Skin of body (tissue), 2 donors: ENCODE results near the gene TMEM51. TPM values are rescaled to one million over a fixed set of nuclear protein-coding genes. Genes with fewer than 3 reads are reported as not detected.

Experiments used
- DNase-seq: peaks from one replicate; lab custom pipeline; 2025; lab: John Stamatoyannopoulos, UW
- total RNA-seq: library from RNA; depleted of rRNA; stranded (reverse); fragments of >200 nt; gene quantifications from one replicate; pipeline ENCODE4 v1.2.3, GENCODE V29; 2014

TMEM51 gene
- 3.6 TPM for total RNA-seq

DNA sequence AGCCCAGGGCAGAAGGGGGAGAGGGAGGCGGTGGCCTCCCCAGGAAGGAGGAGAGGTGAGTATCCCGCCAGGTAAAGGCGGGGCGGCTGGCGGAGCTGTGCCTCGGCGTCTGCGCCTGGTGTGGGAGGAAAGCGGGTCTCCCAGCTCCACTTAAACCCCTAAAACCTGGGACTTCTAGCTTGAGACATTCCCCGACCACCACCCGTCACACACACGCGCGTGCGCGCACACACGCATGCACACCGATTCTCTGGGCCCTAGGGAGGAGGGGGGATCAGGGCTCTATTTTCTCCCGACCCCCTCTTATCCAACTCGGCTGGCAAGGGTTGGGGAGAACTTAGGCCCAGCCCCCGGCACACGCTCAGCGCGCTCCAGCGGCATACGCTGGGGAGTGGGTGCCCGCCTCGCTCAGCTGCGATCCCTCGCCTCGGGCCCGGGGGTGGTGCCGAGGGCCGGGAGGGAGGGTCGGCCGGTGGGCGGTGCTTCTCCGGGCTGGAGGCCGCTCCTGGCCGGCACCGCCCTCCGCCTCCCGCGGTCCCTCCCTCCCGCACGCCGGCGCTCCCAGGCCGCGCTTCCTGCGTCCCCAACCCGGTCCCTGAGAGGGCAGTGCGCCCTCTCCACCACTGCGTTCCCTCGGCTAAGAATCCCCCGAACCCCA lies at the start of gene TMEM51:
Gene TMEM51 (plus strand): TSS at position 564 of the 658 bp plus-strand sequence. CDS start 61,341 bp downstream, outside the sequence.
- no peak for DNase-seq

GRCh38 chr1:15103906-15104305 lies 49.6 kb upstream of the TMEM51 start:
- DNase-seq = no peak

- no peak for DNase-seq
Observed at GRCh38 chr1:15104768-15105167, 48.8 kb upstream of the TMEM51 start.

DNA sequence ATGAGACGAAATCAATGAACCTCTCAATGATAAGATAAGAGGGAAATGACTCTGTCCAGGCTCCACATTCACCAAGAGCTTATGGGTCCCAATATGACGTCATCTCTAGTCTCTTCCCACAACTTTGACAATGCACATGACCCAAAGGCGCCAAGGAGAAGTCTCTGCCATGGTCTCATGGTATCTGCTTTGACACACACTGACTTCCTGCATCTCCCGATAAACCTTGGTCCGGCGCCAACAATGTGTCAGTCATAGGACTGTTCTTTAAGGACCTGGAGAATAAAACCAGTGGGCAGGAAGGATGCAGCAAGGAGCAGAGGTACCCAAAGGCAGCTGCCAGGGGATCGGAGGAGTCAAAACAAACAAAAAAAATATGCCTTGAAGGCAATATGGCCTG lies 46.9 kb upstream of the TMEM51 start:
- DNase-seq = no peak

GRCh38 chr1:15107058-15107687 lies 46.4 kb upstream of the TMEM51 start:
- DNase-seq = no peak

GRCh38 chr1:15107911-15108310 lies 45.6 kb upstream of the TMEM51 start:
- DNase-seq = no peak

GRCh38 chr1:15110128-15110866 lies 43.2 kb upstream of the TMEM51 start:
- DNase-seq = no peak

DNA sequence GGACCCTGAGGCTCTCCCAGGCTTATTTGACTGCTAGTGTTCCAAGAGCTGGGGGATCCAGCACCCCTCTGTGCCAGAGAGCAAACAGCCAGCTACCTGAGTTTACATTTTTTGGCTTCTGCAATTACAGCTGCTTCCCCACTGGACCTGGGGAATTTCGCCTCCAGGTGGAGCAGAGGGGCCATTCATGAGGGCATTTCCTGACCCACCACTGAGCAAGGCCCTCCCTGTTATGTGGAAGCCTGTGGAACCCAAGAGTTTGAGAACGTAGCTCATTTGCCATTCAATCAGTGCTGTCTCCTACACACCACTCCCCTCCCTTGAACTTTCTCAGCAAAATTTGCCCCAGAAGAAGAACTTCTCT lies 42.7 kb upstream of the TMEM51 start:
- no peak for DNase-seq

DNA sequence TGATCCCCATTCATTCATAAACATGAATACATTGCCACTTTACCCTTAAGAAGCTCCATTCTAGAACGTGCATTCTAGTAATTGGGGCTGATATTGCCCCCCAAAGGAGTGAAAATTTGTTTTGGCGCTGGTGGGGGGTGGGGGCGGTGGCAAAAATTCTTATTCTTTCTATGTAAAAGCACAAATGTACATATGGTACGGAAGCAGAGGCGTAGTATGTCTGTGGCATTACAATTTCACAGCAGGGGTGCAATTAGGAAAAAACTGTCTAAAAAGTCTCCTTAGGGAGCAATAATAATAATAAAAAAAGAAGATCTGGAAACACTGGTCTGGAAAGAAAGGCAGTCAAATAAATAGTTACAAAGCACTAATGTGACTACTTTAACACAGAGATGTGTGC lies 40.4 kb upstream of the TMEM51 start:
- no peak for DNase-seq

DNA sequence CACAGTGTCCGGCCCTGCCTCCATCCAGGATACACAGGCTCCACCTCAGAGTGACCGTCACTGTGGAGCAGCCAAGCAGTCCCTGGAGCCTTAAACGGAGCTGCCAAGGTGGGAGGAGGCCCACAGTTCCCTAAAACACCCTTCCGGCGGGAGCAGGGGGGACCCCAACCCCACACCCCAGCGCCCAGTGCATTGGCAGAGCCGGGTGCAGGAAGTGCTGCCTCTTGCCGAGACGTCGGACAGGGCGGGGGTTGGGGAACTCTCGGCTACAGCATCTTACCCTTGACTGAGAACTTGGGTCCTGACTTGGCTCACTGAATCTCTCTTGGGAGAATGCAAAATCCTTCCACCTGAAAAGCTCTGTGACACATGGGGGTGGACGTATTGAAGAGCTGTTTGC lies 38.7 kb upstream of the TMEM51 start:
- no peak for DNase-seq

DNA sequence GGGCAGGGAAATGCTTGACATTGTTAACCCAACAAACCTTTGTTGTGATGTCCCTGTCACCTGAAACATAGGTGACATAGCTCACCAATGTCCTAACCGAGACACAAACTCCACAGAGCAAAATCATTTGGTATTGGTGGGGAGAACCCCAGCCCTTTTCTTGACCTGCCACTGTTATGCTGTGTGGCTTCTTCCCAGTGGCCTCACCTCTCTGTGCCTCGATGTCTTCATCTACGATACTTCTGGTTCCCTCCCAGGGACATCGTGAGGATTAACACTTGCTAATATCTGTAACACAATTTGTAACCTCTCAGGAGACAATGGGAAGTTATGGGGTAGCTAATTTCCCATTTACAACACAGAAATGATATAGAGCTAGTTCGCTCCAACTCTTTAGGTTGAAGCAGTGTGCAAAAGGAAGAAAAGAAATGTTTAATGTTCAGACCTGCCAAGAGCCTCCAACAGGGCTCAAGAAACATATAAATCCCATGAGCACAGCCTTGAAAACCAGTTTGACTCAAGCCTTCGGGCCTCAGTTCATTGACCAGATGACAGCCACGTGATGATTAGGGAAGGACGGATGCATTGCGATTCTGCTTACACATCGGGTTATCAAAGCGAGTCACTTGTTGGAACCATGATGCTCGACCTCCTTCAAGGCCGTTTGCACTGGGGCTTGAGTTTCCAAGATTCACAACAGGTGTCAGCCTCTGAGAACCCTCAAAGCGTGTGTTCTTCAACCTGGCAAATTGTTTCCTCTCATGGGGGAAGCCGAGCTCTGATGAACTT lies 37.8 kb upstream of the TMEM51 start:
- no peak for DNase-seq

DNA sequence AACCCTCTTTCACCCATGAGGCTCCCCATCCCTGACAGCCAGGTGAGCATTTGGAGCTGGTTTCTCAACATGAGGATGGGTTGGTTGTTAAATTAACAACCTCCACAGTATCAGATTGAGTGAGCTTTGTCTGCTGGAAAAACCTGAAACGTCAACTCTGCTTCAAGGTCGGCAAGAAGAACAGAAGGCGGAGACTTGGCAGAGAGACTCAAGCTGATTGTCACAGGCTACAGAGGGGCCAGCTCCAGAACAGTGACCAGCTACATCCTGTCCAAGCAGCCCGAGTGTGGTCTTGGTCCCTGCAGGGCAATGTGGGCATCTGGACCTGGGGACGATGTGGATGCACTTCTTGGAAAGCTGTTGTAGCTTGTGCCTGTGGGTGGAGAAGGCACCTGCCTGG lies 36.6 kb upstream of the TMEM51 start:
- no peak for DNase-seq

- DNase-seq = no peak
Observed at GRCh38 chr1:15117671-15118325, 35.7 kb upstream of the TMEM51 start.

DNA sequence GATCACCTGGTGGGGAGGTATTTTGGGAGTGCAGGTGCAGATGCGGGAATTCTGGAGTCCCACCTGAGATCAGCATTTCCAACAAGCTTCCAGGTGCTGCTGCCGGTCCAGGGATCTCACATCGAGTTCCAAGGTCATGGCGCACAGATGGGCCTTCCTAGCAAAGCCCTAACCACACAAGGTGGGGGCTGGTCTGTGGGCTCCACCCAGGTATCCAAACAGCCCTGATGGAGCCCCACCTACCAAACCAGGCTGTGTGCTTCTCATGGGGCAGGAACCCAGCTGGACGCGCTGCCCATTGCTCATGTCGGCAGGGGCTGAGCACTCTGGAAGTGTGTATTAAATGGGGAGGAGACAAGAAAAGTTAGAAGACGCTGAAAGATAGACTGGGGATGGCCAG lies 35.0 kb upstream of the TMEM51 start:
- no peak for DNase-seq

DNA sequence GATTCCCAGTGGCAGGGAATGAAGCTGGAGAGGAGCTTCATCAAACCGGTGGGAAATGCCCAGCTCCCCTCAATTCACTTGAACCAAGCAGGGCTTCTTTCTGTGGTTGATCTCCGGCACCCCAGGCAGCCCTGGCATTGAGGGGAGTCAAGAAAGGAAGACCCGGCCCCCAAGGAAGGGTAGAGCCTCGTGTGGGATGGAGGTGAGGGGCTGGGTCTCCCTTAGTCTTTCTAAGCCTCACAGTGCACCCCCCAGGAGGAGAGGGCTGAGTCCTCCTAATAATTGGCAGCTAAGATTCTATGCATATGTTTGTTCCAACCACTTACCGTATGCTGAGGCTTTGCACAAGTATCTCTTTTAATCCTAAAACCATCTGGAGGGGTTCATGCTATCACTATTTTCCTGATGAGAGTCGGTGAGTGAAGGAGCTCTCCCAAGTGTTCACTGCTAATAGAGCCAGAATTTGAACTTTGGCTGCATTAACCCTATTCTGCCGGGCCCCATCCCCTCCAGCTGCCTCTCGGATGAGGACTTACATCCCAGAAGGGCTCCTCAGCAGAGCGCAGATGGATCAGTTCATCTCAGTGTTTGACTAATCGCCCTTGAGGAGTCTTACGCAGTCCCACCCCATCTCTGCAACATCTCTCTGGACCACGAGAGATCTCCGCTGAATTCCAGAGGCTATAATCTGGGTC lies 33.1 kb upstream of the TMEM51 start:
- DNase-seq = no peak

DNA sequence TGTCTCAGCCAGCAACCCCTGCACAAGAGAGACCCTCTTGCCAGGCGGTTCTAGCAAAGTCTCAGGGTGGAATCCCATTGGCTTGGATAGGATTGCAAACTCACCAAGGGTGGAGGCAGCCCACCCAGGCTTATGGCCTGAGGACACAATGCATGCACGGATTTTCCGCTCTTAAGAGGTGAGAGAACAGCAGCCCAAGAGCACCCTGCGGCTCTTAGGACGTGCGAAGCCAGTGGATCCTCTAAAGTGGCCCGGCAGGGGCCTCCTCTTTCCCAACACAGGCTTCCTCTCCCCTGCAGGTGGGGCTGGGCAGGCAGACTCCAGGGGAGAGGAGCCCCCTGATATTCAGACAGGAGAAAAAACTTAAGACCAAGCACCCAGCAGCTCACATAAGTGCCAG lies 31.2 kb upstream of the TMEM51 start:
- DNase-seq = no peak

DNA sequence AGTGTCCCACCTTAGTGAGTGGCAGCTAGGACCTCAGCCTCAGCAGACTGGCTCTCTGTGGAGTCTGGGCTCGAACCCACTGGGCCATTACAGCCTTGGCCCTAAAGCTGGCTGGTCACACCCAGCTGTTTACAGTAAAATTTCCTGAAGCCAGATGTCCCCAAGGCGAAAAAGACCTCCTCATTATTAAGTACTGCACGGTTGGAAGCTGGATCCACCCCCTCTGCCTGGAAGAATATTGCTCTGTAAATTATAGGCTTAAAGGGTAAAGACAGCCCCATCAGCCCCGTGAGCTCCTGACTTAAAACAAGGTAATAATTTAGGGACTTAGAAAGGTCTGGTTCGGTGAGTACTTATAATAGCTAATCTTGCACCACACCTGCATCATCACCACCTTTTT lies 30.3 kb upstream of the TMEM51 start:
- DNase-seq = no peak

- DNase-seq = no peak
Observed at GRCh38 chr1:15123925-15124324, 29.6 kb upstream of the TMEM51 start.

GRCh38 chr1:15124362-15125100 lies 29.0 kb upstream of the TMEM51 start:
- DNase-seq = no peak

GRCh38 chr1:15125101-15125745 lies 28.3 kb upstream of the TMEM51 start:
- no peak for DNase-seq
